ENCODE results near the gene MCFD2.

- TF ChIP-seq CTCF (IDR thresholded peaks at IDR 0.05) (no peak), POLR2A (IDR thresholded peaks at IDR 0.05) (no peak)
Observed at GRCh38 chr2:46913471-46914381, 1.9 kb downstream of the MCFD2 start.
